ENCODE measurements around the gene EI24. TPM values are rescaled to one million over a fixed set of nuclear protein-coding genes. Genes with fewer than 3 reads are reported as not detected.

The EI24 gene
- polyA plus RNA-seq, 1 of the 3 experiments (the other 2 are of a cell fraction): 85.5 TPM

- Histone ChIP-seq H3F3A (replicated peaks; ENCODE audit: insufficient read depth) (peaks cover 23% of the 10 kb centered on the region), H3K9me3 (no peaks in the 10 kb centered on the region), H2AFZ (ENCODE audit: low read depth) (no peak overlapping the region), H3K9ac (no peak overlapping the region), H3K4me2 (no peak overlapping the region), H3K79me2 (ENCODE audit: insufficient read depth) (peaks cover 12% of the 10 kb centered on the region), H3K4me3 (ENCODE audit: low read depth in 2 of 2, low read length in 1 of 2) (no peak overlapping the region), H3K36me3 (replicated peaks in 1 of 2; ENCODE audit: control insufficient read depth in 1 of 2, insufficient read depth in 2 of 2, low read length in 1 of 2) (peaks cover 25 to 27% of the 10 kb centered on the region in 2 experiments), H3K4me1 (ENCODE audit: control insufficient read depth in 1 of 2, insufficient read depth in 2 of 2, low read depth in 1 of 2, low read length in 1 of 2) (peaks cover 0 to 3% of the 10 kb centered on the region in 2 experiments; a peak in 1 of 4 replicates), H3K27me3 (ENCODE audit: insufficient read depth) (no peaks in the 10 kb centered on the region), H4K20me1 (ENCODE audit: insufficient read depth) (no peaks in the 10 kb centered on the region), H3K9me2 (no peaks in the 10 kb centered on the region), H3K27ac (ENCODE audit: low read depth in 2 of 2, low read length in 1 of 2) (no peak overlapping the region)
- CTCF ChIA-PET: no interaction called here
- POLR2A ChIA-PET: no interaction called here
- DNase-seq: no peak
- WGBS (ENCODE audit: low lambda C conversion rate): 97% methylated on average over 3 of the region's 3 CpGs
- TF ChIP-seq SMC3 (IDR thresholded peaks at IDR 0.05; ENCODE audit: low read depth, low read length) (no peak), EZH2phosphoT487 (IDR thresholded peaks at IDR 0.05; ENCODE audit: borderline replicate concordance, low read depth) (no peak), GATA2 (CRISPR knock-in tag; IDR thresholded peaks at IDR 0.05) (no peak), CTCF (IDR thresholded peaks at IDR 0.05) (no peak), TAF1 (IDR thresholded peaks at IDR 0.05; ENCODE audit: borderline replicate concordance, low read depth, low read length) (no peak), ZBTB33 (IDR thresholded peaks at IDR 0.05; ENCODE audit: borderline replicate concordance, low read depth) (no peak), RAD21 (IDR thresholded peaks at IDR 0.05; ENCODE audit: low read length) (no peak), MAX (IDR thresholded peaks at IDR 0.05; ENCODE audit: low read depth) (no peak), EP300 (IDR thresholded peaks at IDR 0.05; ENCODE audit: borderline replicate concordance in 1 of 2, low read depth in 1 of 2, low read length in 1 of 2) (no peak), RXRA (IDR thresholded peaks at IDR 0.05; ENCODE audit: borderline replicate concordance, low read depth) (no peak), NFIC (IDR thresholded peaks at IDR 0.05; ENCODE audit: borderline replicate concordance) (no peak), CHD2 (IDR thresholded peaks at IDR 0.05; ENCODE audit: low read length, partially characterized antibody) (no peak), RFX5 (IDR thresholded peaks at IDR 0.05; ENCODE audit: low read length) (no peak)
These were observed 17.3 kb downstream of the EI24 start for GRCh38 chr11:125586623-125587022.

- H3K4me1 ChIP-seq (ENCODE audit: control insufficient read depth in 1 of 2, insufficient read depth in 2 of 2, low read depth in 1 of 2, low read length in 1 of 2): peaks cover 0 to 3% of the 10 kb centered on the region in 2 experiments; a peak in 1 of 4 replicates
- H3K4me3 ChIP-seq (ENCODE audit: low read depth in 2 of 2, low read length in 1 of 2): no peak overlapping the region
- no peak for DNase-seq
- H3K79me2 ChIP-seq (ENCODE audit: insufficient read depth): peaks cover 13% of the 10 kb centered on the region
- H2AFZ ChIP-seq (ENCODE audit: low read depth): no peak overlapping the region
- H3K27me3 ChIP-seq (ENCODE audit: insufficient read depth): no peaks in the 10 kb centered on the region
- H3F3A ChIP-seq (replicated peaks; ENCODE audit: insufficient read depth): peaks cover 24% of the 10 kb centered on the region
- H3K9ac ChIP-seq: no peak overlapping the region
- ChIA-PET POLR2A (no interaction called here), CTCF (interaction anchor here (1.0 kb wide), 1 partner anchor 18 kb away, joined by 3 read pairs; the partner anchor contains the start of gene EI24)
- WGBS (ENCODE audit: low lambda C conversion rate): 100% methylated on average over 1 of the region's 1 CpG
- H3K36me3 ChIP-seq (replicated peaks in 1 of 2; ENCODE audit: control insufficient read depth in 1 of 2, insufficient read depth in 2 of 2, low read length in 1 of 2): peaks cover 20 to 22% of the 10 kb centered on the region in 2 experiments
- H3K9me2 ChIP-seq: no peaks in the 10 kb centered on the region
- no peaks in the 10 kb centered on the region for H3K9me3 ChIP-seq
- no peaks in the 10 kb centered on the region for H4K20me1 ChIP-seq (ENCODE audit: insufficient read depth)
- no peak overlapping the region for H3K27ac ChIP-seq (ENCODE audit: low read depth in 2 of 2, low read length in 1 of 2)
- H3K4me2 ChIP-seq: no peak overlapping the region
- TF ChIP-seq EP300 (IDR thresholded peaks at IDR 0.05; ENCODE audit: borderline replicate concordance in 1 of 2, low read depth in 1 of 2, low read length in 1 of 2) (no peak), ZBTB33 (IDR thresholded peaks at IDR 0.05; ENCODE audit: borderline replicate concordance, low read depth) (no peak), NFIC (IDR thresholded peaks at IDR 0.05; ENCODE audit: borderline replicate concordance) (no peak), FOXM1 (IDR thresholded peaks at IDR 0.05; ENCODE audit: low read depth) (no peak), RFX5 (IDR thresholded peaks at IDR 0.05; ENCODE audit: low read length) (no peak), PBX3 (IDR thresholded peaks at IDR 0.05) (no peak), SMC3 (IDR thresholded peaks at IDR 0.05; ENCODE audit: low read depth, low read length) (no peak), FOXJ3 (CRISPR knock-in tag; IDR thresholded peaks at IDR 0.05) (no peak), JUND (IDR thresholded peaks at IDR 0.05) (no peak), GABPA (IDR thresholded peaks at IDR 0.05; ENCODE audit: low read depth) (no peak), CHD2 (IDR thresholded peaks at IDR 0.05; ENCODE audit: low read length, partially characterized antibody) (no peak), IRF3 (IDR thresholded peaks at IDR 0.05; ENCODE audit: low read depth, low read length) (no peak)
These were observed 18.2 kb downstream of the EI24 start for GRCh38 chr11:125587480-125587879.

All from SK-N-SH (cell line).